ENCODE results near the gene RPS21.

The RPS21 gene

DNA sequence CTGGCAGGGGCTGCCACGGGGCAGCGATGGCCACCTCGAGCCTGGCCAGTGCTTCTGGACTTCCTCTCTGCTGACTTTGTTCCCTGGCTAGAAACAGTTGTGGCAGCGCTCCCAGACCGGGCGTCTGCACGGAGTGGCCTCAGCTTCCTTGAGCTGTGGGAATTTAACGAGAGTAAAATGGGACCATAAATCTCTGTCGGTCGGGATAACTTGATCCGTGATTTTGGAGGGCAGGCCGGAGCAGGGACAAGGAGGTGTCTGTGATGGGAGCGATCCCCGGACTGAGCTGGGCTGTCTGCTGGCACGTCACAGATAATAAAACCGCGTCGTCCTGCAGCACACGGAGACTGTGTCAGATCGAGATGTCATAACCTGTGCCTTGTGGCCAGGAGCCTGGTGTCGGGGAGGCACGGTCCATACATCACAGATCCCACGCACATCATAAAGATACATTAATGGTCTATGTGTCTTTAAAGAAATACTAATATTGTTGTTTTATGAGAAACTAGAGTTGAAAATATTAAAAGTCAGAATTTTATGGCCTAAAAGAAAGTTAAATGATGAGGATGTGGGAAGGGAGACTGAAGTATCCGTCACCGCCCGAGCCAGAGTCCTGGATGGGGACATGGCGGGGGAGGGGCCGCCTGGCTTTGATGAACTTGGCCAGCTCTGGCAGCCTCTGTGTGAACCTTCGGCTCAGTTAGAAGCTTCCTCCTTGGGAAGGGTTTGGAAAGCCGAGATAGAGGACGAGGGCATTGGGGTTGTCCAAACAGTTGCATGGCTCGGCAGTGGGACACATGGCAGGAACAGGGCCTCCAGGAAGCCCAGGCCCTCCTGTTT lies 47.0 kb downstream of the RPS21 start:
- DNase-seq (ENCODE audit: extremely low spot score) = no peak
- TF ChIP-seq, protein P1, sequence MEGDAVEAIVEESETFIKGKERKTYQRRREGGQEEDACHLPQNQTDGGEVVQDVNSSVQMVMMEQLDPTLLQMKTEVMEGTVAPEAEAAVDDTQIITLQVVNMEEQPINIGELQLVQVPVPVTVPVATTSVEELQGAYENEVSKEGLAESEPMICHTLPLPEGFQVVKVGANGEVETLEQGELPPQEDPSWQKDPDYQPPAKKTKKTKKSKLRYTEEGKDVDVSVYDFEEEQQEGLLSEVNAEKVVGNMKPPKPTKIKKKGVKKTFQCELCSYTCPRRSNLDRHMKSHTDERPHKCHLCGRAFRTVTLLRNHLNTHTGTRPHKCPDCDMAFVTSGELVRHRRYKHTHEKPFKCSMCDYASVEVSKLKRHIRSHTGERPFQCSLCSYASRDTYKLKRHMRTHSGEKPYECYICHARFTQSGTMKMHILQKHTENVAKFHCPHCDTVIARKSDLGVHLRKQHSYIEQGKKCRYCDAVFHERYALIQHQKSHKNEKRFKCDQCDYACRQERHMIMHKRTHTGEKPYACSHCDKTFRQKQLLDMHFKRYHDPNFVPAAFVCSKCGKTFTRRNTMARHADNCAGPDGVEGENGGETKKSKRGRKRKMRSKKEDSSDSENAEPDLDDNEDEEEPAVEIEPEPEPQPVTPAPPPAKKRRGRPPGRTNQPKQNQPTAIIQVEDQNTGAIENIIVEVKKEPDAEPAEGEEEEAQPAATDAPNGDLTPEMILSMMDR (IDR thresholded peaks at IDR 0.05; ENCODE audit: control extremely low read depth, extremely low read depth, low read depth, missing control alignments) = no peak
- ChIA-PET POLR2A (no interaction called here), CTCF (no interaction called here)

DNA sequence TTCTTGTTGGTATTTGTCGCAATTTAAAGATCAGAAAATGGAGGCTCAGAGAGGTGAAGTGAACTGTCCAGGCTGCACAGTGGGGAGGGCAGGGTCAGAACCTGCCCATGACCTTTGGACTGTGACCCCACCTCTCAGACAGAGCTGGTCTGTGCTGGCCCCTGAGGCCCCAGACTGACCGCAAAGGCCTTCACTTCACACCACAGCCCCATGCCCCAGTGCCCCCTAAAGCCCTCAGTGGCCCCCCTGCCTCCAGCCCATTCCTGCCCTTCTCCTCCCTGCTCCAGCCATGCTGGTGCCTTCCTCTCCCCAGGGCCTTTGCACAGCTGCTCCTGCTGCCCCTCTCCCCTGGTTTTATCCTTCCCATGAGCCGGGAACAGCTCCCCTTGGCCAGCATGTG lies 49.8 kb downstream of the RPS21 start:
- DNase-seq (ENCODE audit: extremely low spot score) = no peak
- ChIA-PET POLR2A (no interaction called here), CTCF (interaction anchor here (1.0 kb wide), 1 partner anchor 11 kb away, joined by 3 read pairs; no protein-coding TSS in a partner anchor)
- TF ChIP-seq, protein P1 (IDR thresholded peaks at IDR 0.05; ENCODE audit: control extremely low read depth, extremely low read depth, low read depth, missing control alignments) = no peak

DNA sequence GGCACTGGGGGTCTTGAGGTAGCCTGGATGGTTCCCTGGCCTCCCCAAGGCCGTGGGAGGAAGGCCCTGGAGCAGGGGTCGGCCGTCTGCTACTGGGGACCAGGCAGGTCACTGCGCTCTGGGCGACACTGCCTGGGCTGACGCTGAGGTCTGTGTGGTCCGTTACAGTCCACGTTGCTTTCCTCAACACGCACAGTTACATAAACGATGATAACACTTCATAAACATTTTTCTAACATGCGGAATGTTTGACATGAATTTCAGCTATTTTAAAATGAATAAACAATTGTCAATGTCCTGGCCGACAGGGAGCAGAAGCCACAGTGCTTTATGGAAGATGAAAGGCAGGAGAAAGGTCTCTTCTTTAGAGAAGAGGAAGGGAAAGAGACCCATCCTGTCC lies 50.6 kb downstream of the RPS21 start:
- POLR2A ChIA-PET = no interaction called here
- no peak for DNase-seq (ENCODE audit: extremely low spot score)
- TF ChIP-seq, protein P1 (IDR thresholded peaks at IDR 0.05; ENCODE audit: control extremely low read depth, extremely low read depth, low read depth, missing control alignments) = no peak
- CTCF ChIA-PET = interaction anchor here (1.0 kb wide), 1 partner anchor 10 kb away, joined by 3 read pairs; no protein-coding TSS in a partner anchor

DNA sequence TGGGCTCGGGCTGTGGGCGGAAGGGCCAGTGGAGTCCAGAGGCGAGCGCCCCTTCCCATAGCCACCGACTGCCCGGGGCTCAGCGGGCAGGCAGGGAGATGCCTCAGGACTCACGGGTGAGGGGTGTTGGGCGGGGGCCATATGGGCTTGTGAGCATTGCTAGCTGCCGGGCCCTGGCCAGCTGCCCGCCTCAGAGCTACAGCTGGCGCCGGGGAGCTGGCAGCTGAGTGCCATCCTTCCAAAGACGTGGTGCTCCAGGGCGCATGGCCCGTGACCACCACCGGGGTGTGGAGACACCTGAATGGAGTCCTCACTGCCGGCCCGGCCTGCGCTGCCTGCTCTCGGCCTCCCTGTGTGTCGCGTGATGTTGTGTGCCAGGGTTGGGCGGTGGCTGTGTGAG lies 51.0 kb downstream of the RPS21 start:
- TF ChIP-seq, protein P1 (IDR thresholded peaks at IDR 0.05; ENCODE audit: control extremely low read depth, extremely low read depth, low read depth, missing control alignments) = no peak
- ChIA-PET CTCF (no interaction called here), POLR2A (no interaction called here)
- DNase-seq (ENCODE audit: extremely low spot score) = no peak
